Lung (tissue), 12 donors: ENCODE results near the gene RAB18. TPM values are rescaled to one million over a fixed set of nuclear protein-coding genes. Genes with fewer than 3 reads are reported as not detected.

Experiments used
- ATAC-seq: fragments of 200-7000 bp; cut with Tn5 transposase; one replicate; pipeline ENCODE4 v1.9.1; 2020; ENCODE audit warnings: moderate number of reproducible peaks; ENCODE audit not compliant: insufficient read depth, low FRiP score
- DNase-seq, 3 donors: peaks; one replicate each; pipeline ENCODE4 v3.0.0-alpha.2; 2013 to 2017
- H3K27ac ChIP-seq, 2 donors: one replicate each; pipeline ENCODE4 v1.5.1; 2013; ENCODE audit warnings: mild to moderate bottlenecking in 2 of 2, moderate library complexity in 2 of 2, control low read depth in 1 of 2, inconsistent platforms in 1 of 2, low read depth in 1 of 2, low read length in 1 of 2
- H3K27me3 ChIP-seq, 3 donors: one replicate each; pipeline ENCODE4 v1.5.1; 2013; ENCODE audit warnings: low read length in 2 of 3; ENCODE audit not compliant: control insufficient read depth in 3 of 3, insufficient read depth in 3 of 3
- H3K36me3 ChIP-seq, 4 donors: one replicate each; pipeline ENCODE4 v1.5.1; 2013; ENCODE audit warnings: low read length in 4 of 4, mild to moderate bottlenecking in 1 of 4, moderate library complexity in 1 of 4; ENCODE audit not compliant: control insufficient read depth in 4 of 4, insufficient read depth in 4 of 4
- H3K4me1 ChIP-seq, 5 donors: one replicate each; pipeline ENCODE4 v1.5.1; 2013; ENCODE audit warnings: low read length in 5 of 5, mild to moderate bottlenecking in 2 of 5, moderate library complexity in 1 of 5; ENCODE audit not compliant: control insufficient read depth in 5 of 5, insufficient read depth in 5 of 5
- H3K4me3 ChIP-seq: one replicate; pipeline ENCODE4 v1.5.1; 2013; ENCODE audit warnings: mild to moderate bottlenecking, control low read depth, moderate library complexity
- H3K9ac ChIP-seq, 2 donors: one replicate each; pipeline ENCODE4 v1.5.1; 2013; ENCODE audit warnings: low read length in 2 of 2, control low read depth in 1 of 2; ENCODE audit not compliant: insufficient read depth in 1 of 2
- H3K9me3 ChIP-seq, 4 donors: one replicate each; pipeline ENCODE4 v1.5.1; 2013; ENCODE audit warnings: low read length in 3 of 4, mild to moderate bottlenecking in 1 of 4, moderate library complexity in 1 of 4; ENCODE audit not compliant: control insufficient read depth in 4 of 4, insufficient read depth in 3 of 4
- WGBS, 2 donors: extraction: QIAGEN DNeasy Blood & Tissue Kit; methylation state at CpG; one replicate each; pipeline ENCODE4 v1.1.7; 2013; 5-methylcytosine and 5-hydroxymethylcytosine counted together
- polyA plus RNA-seq, 2 donors: library from polyadenylated mRNA; stranded (reverse); fragments of 200-250 nt; gene quantifications; one replicate each; pipeline ENCODE4 v1.2.1, GENCODE V29; 2013
- total RNA-seq, 2 donors: library from RNA; depleted of rRNA in 1 of 2; stranded (reverse); fragments of >200 nt in 1 of 2; gene quantifications; one replicate each; pipeline ENCODE4 v1.2.1, GENCODE V29; 2014 to 2021
- TF ChIP-seq, protein P1 (sequence below): IDR thresholded peaks from 2 replicates; pipeline ENCODE4 v1.5.1; 2012; ENCODE audit warnings: mild to moderate bottlenecking; ENCODE audit errors: control extremely low read depth, extremely low read depth
- donor health status: control.
- donor health status: control.
- donor health status: Bipolar disorder and iron deficiency.
- donor health status: healthy.
- donor health status: DM: yes; HTN: yes; CAD: no.

The RAB18 gene
- total and polyA plus RNA-seq, 4 donors = 26.8 to 84.5 (median 55.5) TPM

DNA sequence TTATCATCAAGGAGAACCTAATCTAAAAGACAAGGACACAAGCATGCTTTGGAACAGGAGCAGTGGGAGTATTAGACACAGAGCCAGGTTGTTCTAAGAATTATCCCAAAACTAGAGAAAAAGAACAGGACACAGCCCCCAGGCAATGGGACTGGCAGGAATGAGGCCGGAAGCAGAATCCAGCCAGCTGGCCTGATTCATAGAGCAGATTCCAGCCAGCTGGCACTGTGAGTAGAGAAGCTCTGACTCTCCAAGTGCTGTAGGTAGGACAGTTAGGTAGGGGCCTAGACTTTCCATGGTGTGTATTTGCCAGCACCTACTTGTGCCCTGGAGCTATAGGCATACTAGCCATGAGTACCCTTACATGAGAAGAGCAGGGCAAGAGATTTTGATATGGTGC, 13.3 kb upstream of the RAB18 start:
- 93 to 100% methylated on average over 1 of the region's 1 CpG for WGBS, 2 donors
- H3K27me3 ChIP-seq = no peaks in the 10 kb centered on the region
- H3K4me1 ChIP-seq = no peaks in the 10 kb centered on the region
- H3K9ac ChIP-seq = no peak overlapping the region
- ATAC-seq (no peak), DNase-seq (no peak)
- H3K9me3 ChIP-seq = peaks cover 0 to 16% (median 6%) of the 10 kb centered on the region in 4 donors
- H3K36me3 ChIP-seq = no peaks in the 10 kb centered on the region
- TF ChIP-seq, protein P1, sequence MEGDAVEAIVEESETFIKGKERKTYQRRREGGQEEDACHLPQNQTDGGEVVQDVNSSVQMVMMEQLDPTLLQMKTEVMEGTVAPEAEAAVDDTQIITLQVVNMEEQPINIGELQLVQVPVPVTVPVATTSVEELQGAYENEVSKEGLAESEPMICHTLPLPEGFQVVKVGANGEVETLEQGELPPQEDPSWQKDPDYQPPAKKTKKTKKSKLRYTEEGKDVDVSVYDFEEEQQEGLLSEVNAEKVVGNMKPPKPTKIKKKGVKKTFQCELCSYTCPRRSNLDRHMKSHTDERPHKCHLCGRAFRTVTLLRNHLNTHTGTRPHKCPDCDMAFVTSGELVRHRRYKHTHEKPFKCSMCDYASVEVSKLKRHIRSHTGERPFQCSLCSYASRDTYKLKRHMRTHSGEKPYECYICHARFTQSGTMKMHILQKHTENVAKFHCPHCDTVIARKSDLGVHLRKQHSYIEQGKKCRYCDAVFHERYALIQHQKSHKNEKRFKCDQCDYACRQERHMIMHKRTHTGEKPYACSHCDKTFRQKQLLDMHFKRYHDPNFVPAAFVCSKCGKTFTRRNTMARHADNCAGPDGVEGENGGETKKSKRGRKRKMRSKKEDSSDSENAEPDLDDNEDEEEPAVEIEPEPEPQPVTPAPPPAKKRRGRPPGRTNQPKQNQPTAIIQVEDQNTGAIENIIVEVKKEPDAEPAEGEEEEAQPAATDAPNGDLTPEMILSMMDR = no peak
- no peak overlapping the region for H3K27ac ChIP-seq
- H3K4me3 ChIP-seq = no peak overlapping the region

DNA sequence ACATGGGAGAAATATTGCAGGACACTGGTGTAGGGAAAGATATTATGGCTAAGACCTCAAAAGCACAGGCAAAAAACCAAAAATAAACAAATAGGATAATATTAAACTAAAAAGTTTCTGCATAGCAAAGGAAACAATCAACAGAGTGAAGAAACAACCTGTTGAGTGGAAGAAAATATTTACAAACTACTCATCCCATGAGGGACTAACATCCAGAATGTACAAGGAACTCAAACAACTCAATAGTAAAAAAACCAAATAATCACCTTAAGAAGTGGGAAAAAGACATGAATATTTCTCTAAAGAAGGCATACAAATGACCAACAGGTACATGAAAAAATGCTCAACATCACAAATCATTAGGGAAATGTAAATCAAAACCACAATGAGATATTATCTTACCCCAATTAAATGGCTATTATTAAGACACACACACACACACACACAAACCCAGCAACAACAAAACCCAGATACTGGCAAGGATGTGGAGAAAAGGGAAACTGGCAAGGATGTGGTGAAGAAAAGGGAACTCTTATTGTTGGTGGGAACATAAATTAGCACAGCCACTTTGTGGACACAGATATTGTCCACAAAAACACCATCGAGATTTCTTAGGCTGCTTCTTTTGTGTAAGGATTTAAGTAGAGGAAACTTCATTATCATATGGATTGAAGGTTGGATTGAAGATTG, 9.8 kb upstream of the RAB18 start:
- Histone ChIP-seq H3K27me3 (peaks cover 0 to 2% (median 0%) of the 10 kb centered on the region in 3 donors), H3K4me1 (no peaks in the 10 kb centered on the region), H3K9me3 (peaks cover 0 to 7% (median 6%) of the 10 kb centered on the region in 4 donors), H3K4me3 (no peak overlapping the region), H3K36me3 (no peaks in the 10 kb centered on the region), H3K27ac (no peak overlapping the region), H3K9ac (no peak overlapping the region)
- TF ChIP-seq, protein P1 = no peak
- 35 to 74% methylated on average over 1 of the region's 1 CpG for WGBS, 2 donors
- DNase-seq (no peak), ATAC-seq (no peak)

DNA sequence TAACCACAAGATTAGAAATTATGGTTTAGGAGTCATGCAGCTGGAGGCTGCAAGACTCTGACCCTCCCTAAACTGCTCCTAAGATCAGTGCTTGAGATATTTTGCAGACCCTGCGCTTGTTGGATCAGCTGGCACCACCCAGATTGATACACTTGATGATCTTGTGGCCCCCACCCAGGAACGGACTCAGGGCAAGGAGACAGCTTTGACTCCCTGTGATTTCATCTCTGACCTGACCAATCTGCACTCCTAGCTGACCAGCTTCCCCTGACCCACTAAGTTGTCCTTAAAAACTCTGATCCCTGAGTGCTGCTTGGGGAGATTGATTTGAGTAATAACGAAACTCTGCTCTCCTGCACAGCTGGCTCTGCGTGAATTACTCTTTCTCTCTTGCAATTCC, 8.0 kb upstream of the RAB18 start:
- H3K9me3 ChIP-seq = peaks cover 0 to 3% (median 2%) of the 10 kb centered on the region in 4 donors
- peaks cover 0 to 2% (median 0%) of the 10 kb centered on the region in 3 donors for H3K27me3 ChIP-seq
- ATAC-seq (no peak), DNase-seq (no peak)
- TF ChIP-seq, protein P1 = no peak
- H3K36me3 ChIP-seq = no peaks in the 10 kb centered on the region
- WGBS, 2 donors = 82 to 84% methylated on average over 4 of the region's 4 CpGs
- H3K27ac ChIP-seq = no peak overlapping the region
- H3K4me1 ChIP-seq = no peaks in the 10 kb centered on the region
- no peak overlapping the region for H3K9ac ChIP-seq
- no peak overlapping the region for H3K4me3 ChIP-seq

DNA sequence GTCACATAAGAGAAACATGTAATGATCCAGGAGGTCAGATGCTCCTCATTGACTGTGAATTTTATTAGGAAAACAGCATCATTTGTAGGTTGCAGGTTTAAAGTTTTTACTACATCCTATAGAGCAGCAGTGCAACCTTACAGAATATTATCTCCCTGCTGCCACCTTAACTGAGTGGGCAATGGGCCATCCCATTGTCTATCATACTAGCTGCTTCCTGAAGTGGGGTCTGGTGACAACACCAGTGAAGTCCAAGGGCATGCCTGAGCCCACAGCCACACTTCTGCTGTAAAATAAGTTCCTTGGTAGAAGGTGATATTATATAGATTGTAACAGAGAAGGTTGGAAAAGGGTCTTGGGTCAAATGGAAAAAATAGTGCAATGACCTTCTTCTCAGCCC, 4.0 kb upstream of the RAB18 start:
- H3K4me3 ChIP-seq = no peak overlapping the region
- TF ChIP-seq, protein P1 = no peak
- H3K36me3 ChIP-seq = peaks cover 0 to 3% (median 0%) of the 10 kb centered on the region in 4 donors
- no peak overlapping the region for H3K27ac ChIP-seq
- no peaks in the 10 kb centered on the region for H3K9me3 ChIP-seq
- no peak for DNase-seq
- no peak for ATAC-seq
- H3K4me1 ChIP-seq = peaks cover 0 to 7% (median 0%) of the 10 kb centered on the region in 5 donors
- H3K27me3 ChIP-seq = peaks cover 0 to 2% (median 0%) of the 10 kb centered on the region in 3 donors
- H3K9ac ChIP-seq = no peak overlapping the region
